ENCODE measurements around the gene S1PR5.

The S1PR5 gene

GRCh38 chr19:10467104-10467706, 50.0 kb downstream of the S1PR5 start:
- no peak for DNase-seq (ENCODE audit: extremely low spot score)
- ChIA-PET POLR2A (no interaction called here), CTCF (interaction anchor here (1.1 kb wide), 1 partner anchor 11 kb away, joined by 3 read pairs; no protein-coding TSS in a partner anchor)
- TF ChIP-seq FOXA1 (IDR thresholded peaks at IDR 0.05) (no peak), CTBP1 (IDR thresholded peaks at IDR 0.05; ENCODE audit: borderline replicate concordance) (no peak), NFRKB (IDR thresholded peaks at IDR 0.05) (no peak), FOXK2 (IDR thresholded peaks at IDR 0.05) (no peak), SP1 (IDR thresholded peaks at IDR 0.05) (no peak), LEF1 (IDR thresholded peaks at IDR 0.05; ENCODE audit: borderline replicate concordance) (no peak), SUZ12 (IDR thresholded peaks at IDR 0.05) (no peak), ELF4 (IDR thresholded peaks at IDR 0.05) (no peak), ZNF384 (IDR thresholded peaks at IDR 0.05) (no peak), FOXM1 (IDR thresholded peaks at IDR 0.05; ENCODE audit: borderline replicate concordance) (no peak), PKNOX1 (IDR thresholded peaks at IDR 0.05) (no peak), L3MBTL2 (conservative IDR thresholded peaks at IDR 0.05) (no peak), BHLHE40 (IDR thresholded peaks at IDR 0.05; ENCODE audit: borderline replicate concordance) (no peak), TARDBP (IDR thresholded peaks at IDR 0.05) (no peak), HDGF (IDR thresholded peaks at IDR 0.05; ENCODE audit: borderline replicate concordance) (no peak), ARNT (IDR thresholded peaks at IDR 0.05) (no peak)

- DNase-seq (ENCODE audit: extremely low spot score): no peak
- ChIA-PET CTCF (no interaction called here), POLR2A (no interaction called here)
- no peak for TF ChIP-seq FOXM1 (IDR thresholded peaks at IDR 0.05; ENCODE audit: borderline replicate concordance)
- TF ChIP-seq L3MBTL2 (conservative IDR thresholded peaks at IDR 0.05): no peak
Measured at GRCh38 chr19:10464456-10464855, 52.8 kb downstream of the S1PR5 start.

Data from HEK293T (cell line).